ENCODE measurements around the gene DGKB. TPM values are rescaled to one million over a fixed set of nuclear protein-coding genes. Genes with fewer than 3 reads are reported as not detected.

DGKB gene
- total RNA-seq, 4 donors from 2014 or later = 17.3 to 54.9 (median 26.1) TPM

- H3K9me3 ChIP-seq = no peaks in the 10 kb centered on the region
- H3K27ac ChIP-seq = peak overlapping the region in 1 of 4 donors; percentile 25
- no peak for TF ChIP-seq POLR2A (IDR thresholded peaks at IDR 0.05)
- H3K36me3 ChIP-seq = no peaks in the 10 kb centered on the region
- no peak overlapping the region for H3K4me3 ChIP-seq
- no peaks in the 10 kb centered on the region for H3K4me1 ChIP-seq
- WGBS, 2 donors (ENCODE audit: low coverage in 1 of 2) = 89 to 96% methylated on average over 3 of the region's 3 CpGs
- H3K27me3 ChIP-seq = no peaks in the 10 kb centered on the region
- ATAC-seq = no peak
Measured at GRCh38 chr7:14807507-14807906, 95.0 kb downstream of the DGKB start.

- Histone ChIP-seq H3K9me3 (no peaks in the 10 kb centered on the region), H3K36me3 (no peaks in the 10 kb centered on the region), H3K4me3 (no peak overlapping the region), H3K4me1 (no peaks in the 10 kb centered on the region), H3K27me3 (no peaks in the 10 kb centered on the region), H3K27ac (peak overlapping the region in 3 of 4 donors; percentile 17 to 25 (median 20))
- TF ChIP-seq CTCF (IDR thresholded peaks at IDR 0.05) (no peak), POLR2AphosphoS5 (IDR thresholded peaks at IDR 0.05) (no peak), POLR2A (IDR thresholded peaks at IDR 0.05) (no peak), EP300 (IDR thresholded peaks at IDR 0.05) (no peak)
- 14 to 21% methylated on average over 1 of the region's 1 CpG for WGBS, 2 donors (ENCODE audit: low coverage in 1 of 2)
- no peak for ATAC-seq
Measured at GRCh38 chr7:14806891-14807290, 95.7 kb downstream of the DGKB start.

GRCh38 chr7:14805105-14805719 is 97.3 kb downstream of the DGKB start:
- H3K36me3 ChIP-seq = peaks cover 0 to 2% of the 10 kb centered on the region in 2 donors
- no peaks in the 10 kb centered on the region for H3K27me3 ChIP-seq
- no peak overlapping the region for H3K27ac ChIP-seq
- no peaks in the 10 kb centered on the region for H3K4me1 ChIP-seq
- WGBS, 2 donors (ENCODE audit: low coverage in 1 of 2) = 94% methylated on average over 2 of the region's 2 CpGs
- H3K9me3 ChIP-seq = no peaks in the 10 kb centered on the region
- TF ChIP-seq EP300 (IDR thresholded peaks at IDR 0.05) = no peak
- no peak for TF ChIP-seq POLR2AphosphoS5 (IDR thresholded peaks at IDR 0.05)
- TF ChIP-seq CTCF (IDR thresholded peaks at IDR 0.05) = no peak
- TF ChIP-seq POLR2A (IDR thresholded peaks at IDR 0.05) = no peak
- no peak overlapping the region for H3K4me3 ChIP-seq
- ATAC-seq = no peak

- no peaks in the 10 kb centered on the region for H3K9me3 ChIP-seq
- ATAC-seq = no peak
- TF ChIP-seq CTCF (IDR thresholded peaks at IDR 0.05) (no peak), POLR2A (IDR thresholded peaks at IDR 0.05) (no peak), EP300 (IDR thresholded peaks at IDR 0.05) (no peak), POLR2AphosphoS5 (IDR thresholded peaks at IDR 0.05) (no peak)
- WGBS, 2 donors (ENCODE audit: low coverage in 1 of 2) = 95 to 100% methylated on average over 2 of the region's 2 CpGs
- H3K27me3 ChIP-seq = no peaks in the 10 kb centered on the region
- H3K27ac ChIP-seq = no peak overlapping the region
- H3K4me3 ChIP-seq = no peak overlapping the region
- peaks cover 0 to 3% of the 10 kb centered on the region in 2 donors for H3K36me3 ChIP-seq
- no peaks in the 10 kb centered on the region for H3K4me1 ChIP-seq
Measured at GRCh38 chr7:14800664-14801063, 101.9 kb downstream of the DGKB start.

GRCh38 chr7:14793151-14793550 is 109.4 kb downstream of the DGKB start:
- whole genome bisulfite sequencing, 2 donors (ENCODE audit: low coverage in 1 of 2) = 92 to 97% methylated on average over 2 of the region's 2 CpGs
- Histone ChIP-seq H3K9me3 (no peaks in the 10 kb centered on the region), H3K27me3 (no peaks in the 10 kb centered on the region), H3K27ac (no peak overlapping the region), H3K36me3 (no peaks in the 10 kb centered on the region), H3K4me1 (no peaks in the 10 kb centered on the region), H3K4me3 (no peak overlapping the region)
- no peak for TF ChIP-seq POLR2AphosphoS5 (IDR thresholded peaks at IDR 0.05)
- no peak for TF ChIP-seq EP300 (IDR thresholded peaks at IDR 0.05)
- TF ChIP-seq CTCF (IDR thresholded peaks at IDR 0.05) = no peak
- TF ChIP-seq POLR2A (IDR thresholded peaks at IDR 0.05) = no peak
- ATAC-seq = no peak

All from gastroesophageal sphincter (tissue), 4 donors.